SK-N-SH treated with all-trans-retinoic acid at 6 μM for 48 hours (cell line): ENCODE results near the gene PRPF31.

Experiments used
- ARNTL ChIP-seq: fragments of 450-650 bp; formaldehyde crosslinking; IDR thresholded peaks from 2 replicates; pipeline ENCODE4 v1.5.0; 2020; ENCODE audit warnings: low read depth, mild to moderate bottlenecking, moderate library complexity, borderline replicate concordance
- CSDC2 ChIP-seq: fragments of 250-450 bp; sonication (Bioruptor Pico); IDR thresholded peaks from 2 replicates; pipeline ENCODE4 v1.5.0; 2020; ENCODE audit warnings: mild to moderate bottlenecking, moderate library complexity
- ESRRG ChIP-seq: fragments of 250-450 bp; sonication (Bioruptor Pico); IDR thresholded peaks from 2 replicates; pipeline ENCODE4 v1.6.1; 2021; ENCODE audit warnings: mild to moderate bottlenecking
- PATZ1 ChIP-seq: fragments of 250-450 bp; sonication (Bioruptor Pico); IDR thresholded peaks from 2 replicates; pipeline ENCODE4 v1.8.0; 2020; ENCODE audit warnings: mild to moderate bottlenecking, moderate library complexity, borderline replicate concordance
- SNAI2 ChIP-seq: fragments of 250-450 bp; sonication (Bioruptor Pico); IDR thresholded peaks from 2 replicates; pipeline ENCODE4 v1.5.0; 2020; ENCODE audit warnings: mild to moderate bottlenecking, moderate library complexity
- ZFP3 ChIP-seq: fragments of 250-450 bp; sonication (Bioruptor Pico); IDR thresholded peaks from 2 replicates; pipeline ENCODE4 v1.5.0; 2020; ENCODE audit warnings: mild to moderate bottlenecking, moderate library complexity
- ZFP30 ChIP-seq: fragments of 450-650 bp; formaldehyde crosslinking; IDR thresholded peaks from 2 replicates; pipeline ENCODE4 v1.5.0; 2022; ENCODE audit warnings: mild to moderate bottlenecking, moderate library complexity

GRCh38 chr19:54172471-54173358 lies 57.2 kb downstream of the PRPF31 start, which contains the start of gene TMC4:
- TF ChIP-seq ARNTL (CRISPR knock-in tag) = no peak
- TF ChIP-seq ESRRG = no peak
- TF ChIP-seq ZFP30 (CRISPR knock-in tag) = no peak
- no peak for TF ChIP-seq ZFP3 (CRISPR knock-in tag)
- no peak for TF ChIP-seq CSDC2 (CRISPR knock-in tag)
- TF ChIP-seq SNAI2 (CRISPR knock-in tag) = no peak
- no peak for TF ChIP-seq PATZ1 (CRISPR knock-in tag)
